Subcutaneous abdominal adipose tissue (tissue), 5 donors: ENCODE measurements around the gene TPRG1.

Source experiments
- H3K27ac ChIP-seq: one replicate; pipeline ENCODE4 v1.7.0; 2013; ENCODE audit warnings: low read depth, mild to moderate bottlenecking, inconsistent platforms, low read length, moderate library complexity
- H3K27me3 ChIP-seq, 5 donors: one replicate each; pipeline ENCODE4 v1.7.0; 2013; ENCODE audit warnings: low read length in 5 of 5, inconsistent platforms in 1 of 5; ENCODE audit not compliant: control insufficient read depth in 5 of 5, insufficient read depth in 4 of 5
- H3K36me3 ChIP-seq, 5 donors: one replicate each; pipeline ENCODE4 v1.7.0; 2013; ENCODE audit warnings: low read length in 5 of 5; ENCODE audit not compliant: control insufficient read depth in 5 of 5, insufficient read depth in 5 of 5
- H3K4me1 ChIP-seq, 5 donors: one replicate each; pipeline ENCODE4 v1.7.0; 2013; ENCODE audit warnings: low read length in 5 of 5, mild to moderate bottlenecking in 3 of 5, moderate library complexity in 1 of 5; ENCODE audit not compliant: control insufficient read depth in 5 of 5, insufficient read depth in 5 of 5
- H3K4me3 ChIP-seq, 5 donors: one replicate each; pipeline ENCODE4 v1.7.0; 2013; ENCODE audit warnings: low read length in 5 of 5, low read depth in 1 of 5
- H3K9ac ChIP-seq, 5 donors: one replicate each; pipeline ENCODE4 v1.7.0; 2013; ENCODE audit warnings: low read length in 5 of 5, mild to moderate bottlenecking in 4 of 5, moderate library complexity in 3 of 5
- H3K9me3 ChIP-seq, 5 donors: one replicate each; pipeline ENCODE4 v1.7.0; 2013; ENCODE audit warnings: low read length in 5 of 5; ENCODE audit not compliant: control insufficient read depth in 5 of 5
- donor health status: healthy.
- donor health status: healthy.
- donor health status: healthy.
- donor health status: healthy.
- donor health status: healthy.

The TPRG1 gene

DNA sequence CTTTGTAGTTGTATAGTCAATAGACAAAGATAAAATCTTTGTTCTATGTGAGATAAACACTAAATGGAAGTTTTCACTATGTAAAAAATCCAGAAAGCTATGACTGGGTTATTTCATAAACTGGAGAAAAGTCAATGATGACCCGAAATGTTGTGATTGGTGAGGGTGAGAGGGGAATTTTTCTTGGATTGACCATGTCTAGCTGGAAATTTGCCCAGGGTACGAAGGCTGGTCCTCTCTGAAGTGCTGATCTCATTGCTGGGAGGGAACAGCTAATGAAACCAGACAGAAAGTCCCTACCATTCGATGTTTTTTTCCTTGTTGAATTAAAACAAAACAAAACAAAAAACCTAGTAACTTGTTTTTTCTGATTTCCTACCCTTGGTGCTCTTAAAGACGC lies 14.3 kb downstream of the TPRG1 start:
- no peaks in the 10 kb centered on the region for H3K36me3 ChIP-seq
- H3K9me3 ChIP-seq = peaks cover 0 to 3% (median 0%) of the 10 kb centered on the region in 5 donors
- H3K27ac ChIP-seq = peak overlapping the region; percentile 91
- H3K4me1 ChIP-seq = peaks cover 0 to 10% (median 6%) of the 10 kb centered on the region in 5 donors
- no peak overlapping the region for H3K9ac ChIP-seq
- H3K4me3 ChIP-seq = no peak overlapping the region
- no peaks in the 10 kb centered on the region for H3K27me3 ChIP-seq

GRCh38 chr3:189188466-189188865 lies 16.7 kb downstream of the TPRG1 start:
- no peaks in the 10 kb centered on the region for H3K27me3 ChIP-seq
- H3K9ac ChIP-seq = no peak overlapping the region
- H3K36me3 ChIP-seq = no peaks in the 10 kb centered on the region
- H3K4me1 ChIP-seq = peaks cover 0 to 10% (median 6%) of the 10 kb centered on the region in 5 donors
- peak overlapping the region; percentile 82 for H3K27ac ChIP-seq
- H3K4me3 ChIP-seq = no peak overlapping the region
- peaks cover under 1 to 14% (median 8%) of the 10 kb centered on the region in 5 donors for H3K9me3 ChIP-seq

DNA sequence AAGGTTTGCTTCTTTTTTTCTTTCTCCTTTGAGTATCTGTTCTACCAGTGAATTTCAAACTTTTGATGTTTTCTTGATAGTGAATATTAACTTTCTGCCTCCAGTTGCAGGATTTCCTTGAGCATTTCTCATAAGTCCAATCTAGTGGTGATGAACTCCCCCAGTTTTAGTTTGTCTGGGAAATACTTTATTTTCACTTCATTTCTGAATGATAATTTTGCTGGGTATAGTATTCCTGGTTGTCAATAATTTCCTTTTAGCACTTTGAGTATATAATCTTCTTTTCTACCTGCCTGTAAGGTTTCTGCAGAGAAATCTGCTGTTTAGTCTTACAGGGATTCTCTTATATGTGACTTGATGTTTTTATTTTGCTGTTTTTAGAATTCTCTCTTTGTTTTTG lies 21.0 kb downstream of the TPRG1 start:
- H3K9ac ChIP-seq = no peak overlapping the region
- H3K4me3 ChIP-seq = no peak overlapping the region
- peaks cover 0 to 8% (median 6%) of the 10 kb centered on the region in 5 donors for H3K4me1 ChIP-seq
- no peak overlapping the region for H3K27ac ChIP-seq
- H3K9me3 ChIP-seq = peaks cover 0 to 20% (median 8%) of the 10 kb centered on the region in 5 donors
- no peaks in the 10 kb centered on the region for H3K36me3 ChIP-seq
- no peaks in the 10 kb centered on the region for H3K27me3 ChIP-seq

- no peak overlapping the region for H3K27ac ChIP-seq
- H3K36me3 ChIP-seq = peaks cover 0 to 3% (median 0%) of the 10 kb centered on the region in 5 donors
- no peaks in the 10 kb centered on the region for H3K4me1 ChIP-seq
- peaks cover 0 to 20% (median 8%) of the 10 kb centered on the region in 5 donors for H3K9me3 ChIP-seq
- no peak overlapping the region for H3K9ac ChIP-seq
- no peak overlapping the region for H3K4me3 ChIP-seq
- no peaks in the 10 kb centered on the region for H3K27me3 ChIP-seq
These were observed 23.5 kb downstream of the TPRG1 start for GRCh38 chr3:189195302-189195701.

- no peak overlapping the region for H3K27ac ChIP-seq
- H3K9ac ChIP-seq = no peak overlapping the region
- no peak overlapping the region for H3K4me3 ChIP-seq
- no peaks in the 10 kb centered on the region for H3K27me3 ChIP-seq
- H3K36me3 ChIP-seq = peaks cover 0 to 3% (median 0%) of the 10 kb centered on the region in 5 donors
- H3K9me3 ChIP-seq = no peaks in the 10 kb centered on the region
- H3K4me1 ChIP-seq = peaks cover 0 to 10% (median 8%) of the 10 kb centered on the region in 5 donors
These were observed 30.3 kb downstream of the TPRG1 start for GRCh38 chr3:189202106-189202505.

GRCh38 chr3:189202583-189202982 lies 30.8 kb downstream of the TPRG1 start:
- H3K4me1 ChIP-seq = peaks cover 0 to 10% (median 8%) of the 10 kb centered on the region in 5 donors

GRCh38 chr3:189204167-189204866 lies 32.5 kb downstream of the TPRG1 start:
- Histone ChIP-seq H3K4me3 (no peak overlapping the region), H3K4me1 (peaks cover 0 to 10% (median 8%) of the 10 kb centered on the region in 5 donors), H3K9me3 (no peaks in the 10 kb centered on the region), H3K36me3 (peaks cover 0 to 7% (median 6%) of the 10 kb centered on the region in 5 donors), H3K9ac (peak overlapping the region in 2 of 5 donors; percentile 1 to 4), H3K27me3 (no peaks in the 10 kb centered on the region), H3K27ac (no peak overlapping the region)

More at GRCh38 chr3:189202583-189202982, 30.8 kb downstream of the TPRG1 start:
- H3K27ac ChIP-seq = no peak overlapping the region
- H3K9me3 ChIP-seq = no peaks in the 10 kb centered on the region
- no peaks in the 10 kb centered on the region for H3K27me3 ChIP-seq
- no peak overlapping the region for H3K4me3 ChIP-seq
- no peak overlapping the region for H3K9ac ChIP-seq
- peaks cover 0 to 6% (median 1%) of the 10 kb centered on the region in 5 donors for H3K36me3 ChIP-seq

DNA sequence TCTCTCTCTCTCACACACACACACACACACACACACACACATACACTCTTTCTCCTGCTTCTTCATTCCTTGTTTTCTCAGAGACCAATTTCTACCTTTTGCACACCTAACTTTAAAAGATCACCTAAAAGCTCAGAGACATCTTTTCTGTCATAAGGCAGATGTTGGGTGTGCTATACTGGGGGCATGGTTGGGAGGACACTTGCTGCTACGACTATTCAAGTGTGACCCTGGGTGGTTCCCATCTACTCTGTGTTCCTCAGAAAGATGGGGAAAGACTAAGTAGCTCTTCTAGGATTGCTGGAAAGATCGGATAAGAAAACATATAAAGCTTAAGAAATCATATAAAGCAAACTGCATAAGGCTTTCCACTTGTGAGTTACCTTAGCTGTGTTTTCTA lies 33.2 kb downstream of the TPRG1 start:
- Histone ChIP-seq H3K4me3 (no peak overlapping the region), H3K27ac (no peak overlapping the region), H3K4me1 (peaks cover 0 to 10% (median 8%) of the 10 kb centered on the region in 5 donors), H3K27me3 (no peaks in the 10 kb centered on the region), H3K9me3 (no peaks in the 10 kb centered on the region), H3K36me3 (peaks cover 0 to 12% (median 7%) of the 10 kb centered on the region in 5 donors), H3K9ac (no peak overlapping the region)

- Histone ChIP-seq H3K9ac (no peak overlapping the region), H3K36me3 (peaks cover 0 to 23% (median 10%) of the 10 kb centered on the region in 5 donors), H3K27me3 (no peaks in the 10 kb centered on the region), H3K27ac (no peak overlapping the region), H3K4me3 (no peak overlapping the region), H3K9me3 (no peaks in the 10 kb centered on the region), H3K4me1 (no peaks in the 10 kb centered on the region)
These were observed 38.5 kb downstream of the TPRG1 start for GRCh38 chr3:189210251-189210770.

GRCh38 chr3:189212681-189213080 lies 40.9 kb downstream of the TPRG1 start:
- no peaks in the 10 kb centered on the region for H3K4me1 ChIP-seq
- H3K9me3 ChIP-seq = no peaks in the 10 kb centered on the region
- H3K27me3 ChIP-seq = no peaks in the 10 kb centered on the region
- H3K9ac ChIP-seq = no peak overlapping the region
- peaks cover 0 to 40% (median 19%) of the 10 kb centered on the region in 5 donors for H3K36me3 ChIP-seq
- no peak overlapping the region for H3K27ac ChIP-seq
- no peak overlapping the region for H3K4me3 ChIP-seq
